PFSK-1 (cell line): ENCODE measurements around the gene CFD.

Experiments
- POLR2AphosphoS5 ChIP-seq: IDR thresholded peaks from 2 replicates; pipeline ENCODE4 v1.6.1; 2012; ENCODE audit warnings: low read depth, mild to moderate bottlenecking, control low read depth, low read length, moderate library complexity
- REST ChIP-seq, 2 experiments: IDR thresholded peaks; 2 replicates each; pipeline versions ENCODE4 v1.6.1 to v1.8.0; 2011 to 2012; ENCODE audit warnings: low read depth in 2 of 2, low read length in 2 of 2, control low read depth in 1 of 2, inconsistent platforms in 1 of 2, mild to moderate bottlenecking in 1 of 2, moderate library complexity in 1 of 2; ENCODE audit not compliant: insufficient read depth in 1 of 2
- SIN3A ChIP-seq: IDR thresholded peaks from 2 replicates; pipeline ENCODE4 v1.6.1; 2012; ENCODE audit warnings: mild to moderate bottlenecking, low read length, moderate library complexity, borderline replicate concordance; ENCODE audit not compliant: insufficient read depth
- TAF1 ChIP-seq: IDR thresholded peaks from 2 replicates; pipeline ENCODE4 v1.6.1; 2012; ENCODE audit warnings: low read length, control low read depth, borderline replicate concordance; ENCODE audit not compliant: insufficient read depth

GRCh38 chr19:834216-834615 is 25.2 kb upstream of the CFD start:
- no peak for TF ChIP-seq POLR2AphosphoS5
- TF ChIP-seq TAF1 = no peak
- no peak for TF ChIP-seq REST (IDR thresholded peaks at IDR 0.05; ENCODE audit: insufficient read depth in 1 of 2, low read depth in 2 of 2, low read length in 2 of 2)
- TF ChIP-seq SIN3A = no peak
